ENCODE data around the gene EIF3K.

DNA sequence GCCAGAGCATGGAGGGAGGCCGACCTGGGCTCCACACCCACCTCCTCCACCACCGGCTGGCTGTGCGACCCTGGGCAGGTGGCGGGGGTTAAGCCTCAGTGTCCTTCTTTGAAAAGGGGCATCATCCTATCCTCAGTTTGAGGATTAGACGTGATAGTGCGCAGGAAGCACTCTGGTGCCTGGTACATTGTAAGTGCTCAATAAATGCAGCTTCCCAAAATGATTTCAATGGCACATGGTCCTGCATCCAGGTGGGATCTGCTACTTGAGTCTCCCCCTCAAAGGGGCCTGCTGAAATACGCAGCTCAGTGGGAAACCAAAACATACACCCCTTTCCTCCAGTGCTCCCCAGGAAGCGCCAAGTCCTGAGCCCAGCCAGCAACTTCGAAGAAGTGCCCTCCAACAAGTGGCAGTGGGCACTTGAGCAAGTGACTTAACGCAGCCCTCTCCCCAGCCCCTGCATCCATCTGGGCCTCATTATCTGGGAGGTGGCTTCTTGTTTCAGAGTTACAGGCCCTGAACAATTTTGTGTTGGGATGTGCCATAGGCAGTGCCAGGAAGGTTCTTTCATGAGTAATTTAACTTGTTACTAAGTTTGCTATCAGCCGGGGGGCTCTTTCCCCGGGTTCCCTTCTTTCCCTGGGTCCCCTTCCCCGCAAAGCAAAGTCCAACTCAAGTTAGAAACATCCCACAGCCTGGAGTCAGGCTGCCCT is 46.4 kb downstream of the EIF3K start:
- TF ChIP-seq POLR2A (IDR thresholded peaks at IDR 0.05), result no peak
- no peak for TF ChIP-seq CTCF (IDR thresholded peaks at IDR 0.05)
